GM10266 (cell line): ENCODE results near the gene NUBP2.

Experiments
- DNase-seq: peaks from one replicate; pipeline ENCODE4 v3.0.0; 2012; ENCODE audit errors: extremely low spot score
- TF ChIP-seq, protein P1 (sequence below): IDR thresholded peaks from 2 replicates; pipeline ENCODE4 v1.5.1; 2012; ENCODE audit warnings: mild to moderate bottlenecking, low read depth; ENCODE audit not compliant: control insufficient read depth, insufficient read depth; ENCODE audit errors: missing control alignments

NUBP2 gene

GRCh38 chr16:1788095-1788707, 5.4 kb downstream of the NUBP2 start:
- TF ChIP-seq, protein P1, sequence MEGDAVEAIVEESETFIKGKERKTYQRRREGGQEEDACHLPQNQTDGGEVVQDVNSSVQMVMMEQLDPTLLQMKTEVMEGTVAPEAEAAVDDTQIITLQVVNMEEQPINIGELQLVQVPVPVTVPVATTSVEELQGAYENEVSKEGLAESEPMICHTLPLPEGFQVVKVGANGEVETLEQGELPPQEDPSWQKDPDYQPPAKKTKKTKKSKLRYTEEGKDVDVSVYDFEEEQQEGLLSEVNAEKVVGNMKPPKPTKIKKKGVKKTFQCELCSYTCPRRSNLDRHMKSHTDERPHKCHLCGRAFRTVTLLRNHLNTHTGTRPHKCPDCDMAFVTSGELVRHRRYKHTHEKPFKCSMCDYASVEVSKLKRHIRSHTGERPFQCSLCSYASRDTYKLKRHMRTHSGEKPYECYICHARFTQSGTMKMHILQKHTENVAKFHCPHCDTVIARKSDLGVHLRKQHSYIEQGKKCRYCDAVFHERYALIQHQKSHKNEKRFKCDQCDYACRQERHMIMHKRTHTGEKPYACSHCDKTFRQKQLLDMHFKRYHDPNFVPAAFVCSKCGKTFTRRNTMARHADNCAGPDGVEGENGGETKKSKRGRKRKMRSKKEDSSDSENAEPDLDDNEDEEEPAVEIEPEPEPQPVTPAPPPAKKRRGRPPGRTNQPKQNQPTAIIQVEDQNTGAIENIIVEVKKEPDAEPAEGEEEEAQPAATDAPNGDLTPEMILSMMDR, result no peak
- no peak for DNase-seq

GRCh38 chr16:1788708-1789100, 5.9 kb downstream of the NUBP2 start:
- no peak for DNase-seq
- TF ChIP-seq, protein P1, result no peak

DNA sequence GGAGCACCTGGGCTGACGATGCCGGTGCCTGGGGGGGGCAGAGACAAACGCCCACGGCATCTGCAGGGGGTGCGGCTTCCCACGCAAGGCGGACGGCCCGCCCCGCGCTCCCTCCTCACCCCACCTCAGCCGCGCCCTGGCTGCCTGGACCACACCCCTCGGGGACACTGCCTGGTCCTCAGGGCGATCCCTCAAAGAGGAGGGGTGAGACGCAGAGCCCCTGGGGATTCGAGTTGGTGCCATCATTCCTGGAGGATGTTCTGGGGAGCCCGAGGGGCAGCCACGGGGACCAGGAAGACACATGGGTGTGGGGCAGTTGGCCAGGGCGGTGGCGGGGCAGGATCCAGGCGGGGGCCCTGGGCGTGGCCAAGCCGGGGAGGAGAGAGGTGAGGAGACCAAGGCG, 6.9 kb downstream of the NUBP2 start:
- no peak for DNase-seq
- TF ChIP-seq, protein P1, result no peak

- TF ChIP-seq, protein P1, result no peak
- DNase-seq, result no peak
These were observed 7.5 kb downstream of the NUBP2 start for GRCh38 chr16:1790261-1790610.

DNA sequence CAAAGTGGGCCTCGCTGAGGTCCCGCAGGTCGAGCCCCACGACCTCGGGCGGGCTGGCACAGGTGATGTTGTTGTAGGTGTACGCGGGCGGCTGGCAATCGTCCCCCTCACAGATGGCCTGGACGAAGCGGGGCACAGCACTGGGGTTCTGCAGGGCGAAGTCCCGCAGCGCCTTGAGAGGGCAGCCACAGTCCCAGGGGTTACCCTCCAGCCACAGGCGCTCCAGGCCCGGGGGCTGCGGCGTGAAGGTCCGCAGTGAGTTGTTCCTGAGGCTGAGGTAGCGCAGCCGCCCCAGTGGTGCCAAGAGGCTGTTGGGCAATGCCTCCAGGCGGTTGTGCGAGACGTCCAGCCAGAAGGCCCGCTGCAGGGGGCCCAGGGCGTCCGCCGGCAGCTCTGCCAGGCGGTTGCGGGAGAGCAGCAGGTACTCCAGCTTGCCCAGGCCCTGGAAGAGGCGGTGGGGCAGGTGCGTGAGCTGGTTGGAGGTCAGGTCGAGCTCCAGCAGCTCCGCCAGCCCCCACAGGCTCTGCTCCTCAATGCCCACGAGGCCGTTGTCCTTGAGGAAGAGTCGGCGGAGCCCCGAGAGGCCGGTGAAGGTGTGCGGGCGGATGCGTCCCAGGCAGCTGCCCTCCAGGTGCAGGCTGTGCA, 8.0 kb downstream of the NUBP2 start:
- TF ChIP-seq, protein P1, result no peak
- DNase-seq, result no peak

DNA sequence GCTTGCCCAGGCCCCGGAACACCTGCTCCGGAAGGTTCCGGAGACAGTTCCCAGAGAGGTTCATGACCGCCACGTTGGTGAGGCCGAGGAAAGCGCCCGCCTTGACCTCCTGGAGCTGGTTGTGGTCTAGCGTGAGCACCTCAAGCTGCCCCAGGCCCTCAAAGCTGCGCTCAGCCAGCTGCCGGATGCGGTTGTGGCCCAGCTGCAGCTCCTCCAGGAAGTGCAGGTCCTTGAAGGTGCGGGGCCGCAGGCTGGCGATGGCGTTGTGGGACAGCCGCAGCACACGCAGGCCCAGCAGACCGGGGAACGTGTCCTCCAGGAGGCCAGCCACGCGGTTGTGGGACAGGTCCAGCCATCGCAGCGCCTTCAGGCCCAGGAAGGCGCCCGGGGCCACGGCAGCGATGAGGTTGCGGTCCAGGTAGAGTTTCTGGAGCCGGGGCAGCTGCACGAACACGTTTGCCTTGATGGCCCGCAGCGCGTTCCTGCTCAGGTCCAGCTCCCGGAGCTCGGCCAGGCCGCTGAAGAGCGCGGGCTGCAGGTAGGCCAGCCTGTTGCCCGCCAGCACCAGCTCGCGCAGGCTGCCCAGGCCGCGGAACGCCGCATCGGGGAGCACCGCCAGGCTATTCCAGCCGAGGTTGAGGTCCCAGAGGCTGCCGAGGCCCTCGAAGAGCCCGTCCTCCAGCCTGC, 8.6 kb downstream of the NUBP2 start:
- TF ChIP-seq, protein P1, result no peak
- no peak for DNase-seq
